ENCODE measurements around the gene TELO2.

TELO2 gene

GRCh38 chr16:1492923-1493745 is at the start of gene TELO2:
Gene TELO2 (plus strand): TSS chr16:1493360. CDS start chr16:1494282, 922 bp downstream.
- DNase-seq = peak; percentile 62

- no peak for DNase-seq
Observed at GRCh38 chr16:1443403-1443973, 49.7 kb upstream of the TELO2 start.

- DNase-seq = no peak
Observed at GRCh38 chr16:1443980-1444729, 49.0 kb upstream of the TELO2 start, which contains the start of gene CCDC154. Gene CCDC154 (minus strand): TSS chr16:1444556. CDS start chr16:1444322, 234 bp downstream.

GRCh38 chr16:1444730-1445517 is 48.2 kb upstream of the TELO2 start:
- no peak for DNase-seq

- DNase-seq = no peak
Observed at GRCh38 chr16:1445518-1446203, 47.5 kb upstream of the TELO2 start.

- no peak for DNase-seq
Observed at GRCh38 chr16:1446296-1447080, 46.7 kb upstream of the TELO2 start.

- DNase-seq = no peak
Observed at GRCh38 chr16:1447965-1448364, 45.2 kb upstream of the TELO2 start.

- no peak for DNase-seq
Observed at GRCh38 chr16:1448536-1449116, 44.5 kb upstream of the TELO2 start.

- no peak for DNase-seq
Observed at GRCh38 chr16:1449201-1449788, 43.9 kb upstream of the TELO2 start.

- no peak for DNase-seq
Observed at GRCh38 chr16:1450218-1450617, 42.9 kb upstream of the TELO2 start.

- no peak for DNase-seq
Observed at GRCh38 chr16:1450841-1451240, 42.3 kb upstream of the TELO2 start.

GRCh38 chr16:1451702-1452392 is 41.3 kb upstream of the TELO2 start:
- DNase-seq = no peak

GRCh38 chr16:1452530-1452929 is 40.6 kb upstream of the TELO2 start:
- no peak for DNase-seq

- no peak for DNase-seq
Observed at GRCh38 chr16:1453316-1453715, 39.8 kb upstream of the TELO2 start.

GRCh38 chr16:1454561-1454960 is 38.6 kb upstream of the TELO2 start:
- no peak for DNase-seq

- no peak for DNase-seq
Observed at GRCh38 chr16:1455190-1456171, 37.7 kb upstream of the TELO2 start.

GRCh38 chr16:1456951-1457350 is 36.2 kb upstream of the TELO2 start:
- no peak for DNase-seq

GRCh38 chr16:1457489-1458245 is 35.5 kb upstream of the TELO2 start:
- no peak for DNase-seq
